HG03342 (cell line): ENCODE data around the gene RIPK3.

Experiments
- ATAC-seq: cut with Tn5 transposase; IDR thresholded peaks from one replicate; pipeline ENCODE4 v1.9.1; 2021; ENCODE audit warnings: mild to moderate bottlenecking, moderate library complexity; ENCODE audit not compliant: unreplicated experiment

The RIPK3 gene

GRCh38 chr14:24324024-24324423, 15.8 kb downstream of the RIPK3 start:
- no peak for ATAC-seq

DNA sequence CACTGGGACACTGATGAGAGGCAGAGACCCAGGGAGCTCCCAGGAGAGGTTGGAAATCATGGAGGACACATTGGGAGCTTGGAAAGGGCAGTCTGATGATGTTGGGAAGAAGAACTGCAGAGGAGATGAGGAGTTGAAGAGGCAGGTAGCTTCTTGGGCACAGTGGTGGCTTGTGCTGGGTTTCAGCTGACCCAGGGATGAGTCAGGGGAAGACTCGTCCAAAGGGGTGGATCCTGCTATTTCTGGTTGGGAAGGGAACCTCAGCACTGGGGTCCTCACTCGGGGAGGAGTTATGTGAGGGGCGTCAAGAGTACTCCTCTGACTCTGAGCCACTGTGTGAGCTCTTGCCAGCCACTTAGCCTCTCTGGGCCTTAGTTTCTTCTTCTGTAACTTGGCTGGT, 16.4 kb downstream of the RIPK3 start:
- no peak for ATAC-seq

GRCh38 chr14:24322672-24323071, 17.1 kb downstream of the RIPK3 start:
- no peak for ATAC-seq

DNA sequence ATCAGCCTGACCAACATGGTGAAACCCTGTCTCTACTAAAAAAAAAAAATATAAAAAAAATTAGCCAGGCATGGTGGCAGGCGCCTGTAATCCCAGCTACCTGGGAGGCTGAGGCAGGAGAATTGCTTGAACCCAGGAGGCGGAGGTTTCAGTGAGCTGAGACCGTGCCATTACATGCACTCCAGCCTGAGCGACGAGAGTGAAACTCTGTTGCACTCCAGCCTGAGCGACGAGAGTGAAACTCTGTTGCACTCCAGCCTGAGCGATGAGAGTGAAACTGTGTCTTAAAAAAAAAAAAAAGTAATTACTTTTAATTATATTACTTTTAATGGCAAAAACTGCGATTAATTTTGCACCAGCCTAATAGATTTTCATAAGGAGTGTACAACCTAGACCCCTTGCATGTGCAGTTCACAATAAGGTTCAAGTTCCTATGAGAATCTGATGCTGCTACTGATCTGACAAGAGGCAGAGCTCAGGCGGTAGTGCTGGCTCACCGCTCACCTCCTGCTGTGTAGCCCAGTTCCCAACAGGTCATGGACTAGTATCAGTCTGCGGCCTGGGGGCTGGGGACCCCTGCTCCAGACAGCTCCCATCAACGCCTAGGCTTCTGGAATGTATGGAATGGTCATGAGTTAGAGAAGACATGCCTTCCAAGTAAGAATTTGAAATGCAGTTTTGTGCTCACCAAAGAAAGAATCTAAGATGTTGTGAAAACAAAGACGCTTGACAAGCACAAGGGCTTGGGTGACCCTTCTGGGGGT, 18.4 kb downstream of the RIPK3 start:
- no peak for ATAC-seq

DNA sequence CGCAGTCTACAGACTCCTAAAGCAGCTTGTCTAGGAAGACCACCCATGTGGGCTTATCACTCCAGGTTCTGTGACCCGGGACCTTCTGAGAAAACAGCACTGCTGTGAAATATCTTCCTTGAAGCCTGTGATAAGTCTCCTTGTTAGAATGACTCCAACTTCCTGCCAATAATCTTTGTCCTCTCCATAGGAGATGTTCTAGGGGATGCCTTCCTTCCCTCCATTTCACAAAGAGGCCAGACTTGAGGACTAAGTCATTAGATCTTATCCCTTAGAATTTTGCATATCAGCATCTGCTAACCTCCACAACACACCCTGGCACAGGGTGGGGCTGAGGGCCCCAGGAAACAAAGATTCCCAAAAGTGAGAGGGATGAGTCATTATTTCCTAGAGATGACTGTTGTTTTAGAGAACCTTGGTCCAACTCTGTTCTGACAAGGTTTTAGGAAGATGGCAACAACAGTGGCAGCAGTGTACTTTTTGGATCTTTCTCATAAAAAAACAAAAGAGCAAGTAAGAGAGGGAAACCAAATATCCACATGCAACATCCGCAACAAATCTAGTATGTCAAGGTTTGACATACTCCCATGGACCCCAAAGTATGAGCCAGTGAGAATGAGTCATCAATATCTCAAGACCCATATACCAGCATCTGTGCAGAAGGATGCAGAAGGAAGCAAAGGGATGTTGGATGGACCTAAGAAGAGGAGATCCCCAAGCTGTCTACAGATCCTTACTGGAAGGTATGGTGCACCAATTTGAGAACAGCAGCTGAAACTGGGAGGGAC, 22.5 kb downstream of the RIPK3 start:
- no peak for ATAC-seq

- no peak for ATAC-seq
Observed at GRCh38 chr14:24316597-24316950, 23.2 kb downstream of the RIPK3 start.

DNA sequence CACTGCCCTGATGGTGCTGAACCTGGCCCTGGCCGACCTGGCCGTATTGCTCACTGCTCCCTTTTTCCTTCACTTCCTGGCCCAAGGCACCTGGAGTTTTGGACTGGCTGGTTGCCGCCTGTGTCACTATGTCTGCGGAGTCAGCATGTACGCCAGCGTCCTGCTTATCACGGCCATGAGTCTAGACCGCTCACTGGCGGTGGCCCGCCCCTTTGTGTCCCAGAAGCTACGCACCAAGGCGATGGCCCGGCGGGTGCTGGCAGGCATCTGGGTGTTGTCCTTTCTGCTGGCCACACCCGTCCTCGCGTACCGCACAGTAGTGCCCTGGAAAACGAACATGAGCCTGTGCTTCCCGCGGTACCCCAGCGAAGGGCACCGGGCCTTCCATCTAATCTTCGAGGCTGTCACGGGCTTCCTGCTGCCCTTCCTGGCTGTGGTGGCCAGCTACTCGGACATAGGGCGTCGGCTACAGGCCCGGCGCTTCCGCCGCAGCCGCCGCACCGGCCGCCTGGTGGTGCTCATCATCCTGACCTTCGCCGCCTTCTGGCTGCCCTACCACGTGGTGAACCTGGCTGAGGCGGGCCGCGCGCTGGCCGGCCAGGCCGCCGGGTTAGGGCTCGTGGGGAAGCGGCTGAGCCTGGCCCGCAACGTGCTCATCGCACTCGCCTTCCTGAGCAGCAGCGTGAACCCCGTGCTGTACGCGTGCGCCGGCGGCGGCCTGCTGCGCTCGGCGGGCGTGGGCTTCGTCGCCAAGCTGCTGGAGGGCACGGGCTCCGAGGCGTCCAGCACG, 23.8 kb downstream of the RIPK3 start:
- ATAC-seq = no peak

DNA sequence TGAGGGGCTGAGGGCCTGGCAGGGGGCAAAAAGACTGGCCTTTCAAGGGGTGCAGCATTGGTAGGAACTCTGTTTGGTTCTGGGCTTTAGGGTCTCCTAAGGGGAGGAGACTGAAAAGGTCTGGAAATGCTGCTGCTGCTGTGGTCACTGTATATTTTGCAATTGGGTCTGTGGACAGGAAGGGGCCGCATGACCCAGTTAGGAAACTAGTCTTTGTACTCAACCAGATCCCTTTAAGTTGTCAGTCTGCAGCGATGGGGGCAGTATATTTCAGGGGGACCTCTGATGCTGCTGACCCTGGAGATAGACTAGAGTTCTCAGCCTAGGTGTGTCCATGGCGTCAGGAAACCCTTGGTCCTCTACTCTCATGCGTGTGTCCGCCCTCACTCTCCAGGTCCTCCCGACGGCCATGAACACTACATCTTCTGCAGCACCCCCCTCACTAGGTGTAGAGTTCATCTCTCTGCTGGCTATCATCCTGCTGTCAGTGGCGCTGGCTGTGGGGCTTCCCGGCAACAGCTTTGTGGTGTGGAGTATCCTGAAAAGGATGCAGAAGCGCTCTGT, 24.5 kb downstream of the RIPK3 start:
- no peak for ATAC-seq

DNA sequence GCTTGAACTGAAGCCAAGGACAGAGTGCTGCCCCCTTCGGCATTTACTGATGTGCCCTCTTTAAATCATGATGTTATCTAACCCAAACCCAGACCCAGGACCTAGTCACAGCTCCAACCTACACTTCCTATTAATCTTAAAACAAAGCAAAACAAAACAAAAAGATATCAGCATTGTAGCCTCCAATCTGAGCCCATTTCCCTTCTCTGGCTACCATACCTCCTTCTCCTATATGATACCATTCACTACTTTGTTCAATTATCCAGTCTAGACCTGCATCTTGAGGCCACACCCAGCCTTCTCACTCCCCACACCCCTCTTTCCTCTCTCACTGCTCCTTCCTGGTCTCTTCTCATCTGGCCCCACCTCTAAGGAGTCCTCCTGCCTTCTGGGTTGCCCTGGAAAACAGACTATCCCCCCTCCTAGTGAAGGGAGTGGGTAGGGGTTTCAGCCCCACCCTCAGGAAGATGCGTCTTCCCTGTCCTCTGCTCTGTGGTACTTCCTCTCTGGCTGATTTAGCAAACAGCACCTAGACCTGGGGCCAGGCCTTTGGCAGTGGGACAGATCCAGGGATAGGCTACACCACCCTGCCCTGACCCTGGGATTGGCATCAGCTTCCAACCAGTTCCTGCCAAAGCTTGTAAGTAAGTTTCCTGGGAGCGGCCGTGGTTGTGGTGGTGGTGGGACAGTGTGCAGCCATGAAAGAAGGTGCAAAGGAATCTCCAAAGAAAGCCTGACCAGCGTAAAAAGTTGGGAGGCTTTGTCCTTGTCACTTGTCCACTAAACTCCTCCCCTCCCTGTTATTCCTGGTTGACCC, 25.2 kb downstream of the RIPK3 start:
- ATAC-seq = no peak

DNA sequence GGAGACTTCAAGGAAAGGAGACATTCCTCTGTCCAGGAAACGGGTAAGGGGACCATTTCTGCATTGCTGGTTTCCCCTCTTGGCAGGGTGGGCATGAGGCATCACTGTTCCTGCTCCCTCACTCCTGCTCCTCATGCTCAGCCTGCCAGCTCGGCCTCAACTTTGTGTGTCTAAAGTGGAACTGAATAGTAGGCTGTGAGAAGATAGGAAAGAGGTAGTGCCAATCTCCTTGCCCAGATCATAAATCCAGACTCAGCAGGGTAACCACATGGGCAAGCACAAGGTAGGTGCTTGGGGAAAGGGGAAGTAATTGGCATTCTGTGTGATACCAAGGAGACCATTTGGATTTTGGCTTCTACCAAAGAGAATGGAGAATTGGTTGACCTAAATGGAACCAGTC, 25.9 kb downstream of the RIPK3 start:
- no peak for ATAC-seq

GRCh38 chr14:24312736-24313507, 26.9 kb downstream of the RIPK3 start:
- ATAC-seq = no peak

DNA sequence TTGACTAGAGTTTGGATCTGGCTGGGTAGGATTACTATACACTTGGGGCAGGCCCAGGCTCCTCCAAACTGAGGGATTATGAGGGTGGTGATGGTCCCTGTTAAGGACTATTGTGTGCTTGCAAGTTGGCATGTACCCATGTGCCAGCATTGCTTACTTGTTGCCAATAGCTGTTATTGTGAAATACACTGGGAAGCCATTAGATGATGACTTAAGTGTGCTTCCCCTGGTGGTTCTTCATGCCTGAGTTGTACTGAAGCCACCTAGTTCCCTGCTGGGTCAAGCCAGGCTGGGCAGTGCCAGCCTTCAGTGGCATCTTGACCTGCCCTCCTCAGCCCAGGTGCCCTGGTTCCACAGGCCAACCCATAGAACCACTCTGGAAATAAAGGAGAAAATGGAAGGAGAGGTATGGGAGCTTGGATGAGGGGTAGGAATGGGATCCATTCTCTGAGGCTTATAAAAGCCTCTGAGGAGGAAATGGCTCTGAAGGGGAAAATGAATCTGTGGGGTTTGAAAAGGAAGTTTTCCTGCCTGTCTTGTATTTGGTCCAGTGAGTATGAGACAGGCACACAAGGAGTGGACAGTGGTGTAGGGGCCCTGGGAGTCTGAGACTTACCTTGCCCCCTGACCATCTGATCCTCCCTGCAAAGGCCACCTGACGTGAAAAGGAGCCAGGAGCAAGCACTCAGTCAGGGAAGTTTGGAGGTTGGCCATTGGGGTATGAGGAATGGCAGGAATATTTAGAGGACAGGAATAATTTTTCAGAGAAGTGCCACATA, 27.8 kb downstream of the RIPK3 start:
- ATAC-seq = no peak

DNA sequence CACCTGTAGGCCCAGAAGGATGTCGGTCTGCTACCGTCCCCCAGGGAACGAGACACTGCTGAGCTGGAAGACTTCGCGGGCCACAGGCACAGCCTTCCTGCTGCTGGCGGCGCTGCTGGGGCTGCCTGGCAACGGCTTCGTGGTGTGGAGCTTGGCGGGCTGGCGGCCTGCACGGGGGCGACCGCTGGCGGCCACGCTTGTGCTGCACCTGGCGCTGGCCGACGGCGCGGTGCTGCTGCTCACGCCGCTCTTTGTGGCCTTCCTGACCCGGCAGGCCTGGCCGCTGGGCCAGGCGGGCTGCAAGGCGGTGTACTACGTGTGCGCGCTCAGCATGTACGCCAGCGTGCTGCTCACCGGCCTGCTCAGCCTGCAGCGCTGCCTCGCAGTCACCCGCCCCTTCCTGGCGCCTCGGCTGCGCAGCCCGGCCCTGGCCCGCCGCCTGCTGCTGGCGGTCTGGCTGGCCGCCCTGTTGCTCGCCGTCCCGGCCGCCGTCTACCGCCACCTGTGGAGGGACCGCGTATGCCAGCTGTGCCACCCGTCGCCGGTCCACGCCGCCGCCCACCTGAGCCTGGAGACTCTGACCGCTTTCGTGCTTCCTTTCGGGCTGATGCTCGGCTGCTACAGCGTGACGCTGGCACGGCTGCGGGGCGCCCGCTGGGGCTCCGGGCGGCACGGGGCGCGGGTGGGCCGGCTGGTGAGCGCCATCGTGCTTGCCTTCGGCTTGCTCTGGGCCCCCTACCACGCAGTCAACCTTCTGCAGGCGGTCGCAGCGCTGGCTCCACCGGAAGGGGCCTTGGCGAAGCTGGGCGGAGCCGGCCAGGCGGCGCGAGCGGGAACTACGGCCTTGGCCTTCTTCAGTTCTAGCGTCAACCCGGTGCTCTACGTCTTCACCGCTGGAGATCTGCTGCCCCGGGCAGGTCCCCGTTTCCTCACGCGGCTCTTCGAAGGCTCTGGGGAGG, 28.9 kb downstream of the RIPK3 start, which contains the start of gene LTB4R:
LTB4R (plus strand) TSS at position 857 of the 959 bp plus-strand sequence. CDS start 4,150 bp downstream, outside the sequence.
- peak; percentile 56 for ATAC-seq

GRCh38 chr14:24310265-24310645, 29.5 kb downstream of the RIPK3 start:
- ATAC-seq = no peak

GRCh38 chr14:24309538-24310264, 30.1 kb downstream of the RIPK3 start, which contains the start of gene LTB4R2:
Gene LTB4R2, plus strand, starts transcription at chr14:24310140. Its CDS starts 525 bp downstream, at chr14:24310665.
- ATAC-seq = no peak

GRCh38 chr14:24308342-24309124, 31.3 kb downstream of the RIPK3 start:
- no peak for ATAC-seq
